Activated T-helper 1 cell treated with anti-CD3 and anti-CD28 coated beads, Interleukin-12 subunit alpha, Interleukin-12 subunit beta, Interleukin-2, Interleukin-4 antibody, amounts not matched to agents 30 ng/mL and 10 ng/mL and 1 ng/mL, durations not matched to agents 14 hours and 24 hours and 36 hours (primary cell): ENCODE measurements around the gene CALY. TPM values are rescaled to one million over a fixed set of nuclear protein-coding genes. Genes with fewer than 3 reads are reported as not detected.

Experiments used
- DNase-seq: peaks from one replicate; pipeline ENCODE4 v3.0.0; 2021; ENCODE audit warnings: low spot score
- H3K27ac Mint-ChIP-seq: one replicate; pipeline ENCODE4 v1.8.0; 2021; ENCODE audit warnings: mild to moderate bottlenecking, mixed read lengths
- H3K27me3 Mint-ChIP-seq: one replicate; pipeline ENCODE4 v1.8.0; 2022; ENCODE audit warnings: mild to moderate bottlenecking, moderate library complexity, mixed read lengths; ENCODE audit not compliant: insufficient read depth
- H3K36me3 Mint-ChIP-seq: one replicate; pipeline ENCODE4 v1.8.0; 2021; ENCODE audit warnings: low read depth, mixed read lengths
- H3K4me1 Mint-ChIP-seq: one replicate; pipeline ENCODE4 v1.8.0; 2021; ENCODE audit warnings: low read depth, mixed read lengths
- H3K4me3 Mint-ChIP-seq: one replicate; pipeline ENCODE4 v1.8.0; 2021; ENCODE audit warnings: mild to moderate bottlenecking, moderate library complexity, mixed read lengths
- H3K9me3 Mint-ChIP-seq: one replicate; pipeline ENCODE4 v1.8.0; 2021; ENCODE audit warnings: mixed read lengths
- intact Hi-C: fragments of 100-400 bp; cut with micrococcal nuclease; formaldehyde crosslinking; loops from one replicate; pipeline ENCODE4 v1.15.1; 2024
- total RNA-seq: library from RNA; stranded (reverse); gene quantifications from 2 replicates; pipeline ENCODE4 v1.2.3, GENCODE V29; 2022

CALY gene
- total RNA-seq, 1 donor from 2014 or later, result not detected

GRCh38 chr10:133293810-133294119 lies 42.9 kb downstream of the CALY start:
- intact Hi-C loops, result no loop called here
- no peaks in the 10 kb centered on the region for H3K9me3 Mint-ChIP-seq
- no peak for DNase-seq
- H3K36me3 Mint-ChIP-seq, result peaks cover 30% of the 10 kb centered on the region
- H3K27me3 Mint-ChIP-seq, result no peaks in the 10 kb centered on the region
- no peak overlapping the region for H3K27ac Mint-ChIP-seq
- H3K4me1 Mint-ChIP-seq, result no peaks in the 10 kb centered on the region
- no peak overlapping the region for H3K4me3 Mint-ChIP-seq

- peaks cover 29% of the 10 kb centered on the region for H3K36me3 Mint-ChIP-seq
- no peak for DNase-seq
- H3K27me3 Mint-ChIP-seq, result no peaks in the 10 kb centered on the region
- no peaks in the 10 kb centered on the region for H3K4me1 Mint-ChIP-seq
- H3K9me3 Mint-ChIP-seq, result no peaks in the 10 kb centered on the region
- intact Hi-C loops, result no loop called here
- H3K4me3 Mint-ChIP-seq, result no peak overlapping the region
- no peak overlapping the region for H3K27ac Mint-ChIP-seq
Observed at GRCh38 chr10:133292919-133293809, 43.5 kb downstream of the CALY start.

DNA sequence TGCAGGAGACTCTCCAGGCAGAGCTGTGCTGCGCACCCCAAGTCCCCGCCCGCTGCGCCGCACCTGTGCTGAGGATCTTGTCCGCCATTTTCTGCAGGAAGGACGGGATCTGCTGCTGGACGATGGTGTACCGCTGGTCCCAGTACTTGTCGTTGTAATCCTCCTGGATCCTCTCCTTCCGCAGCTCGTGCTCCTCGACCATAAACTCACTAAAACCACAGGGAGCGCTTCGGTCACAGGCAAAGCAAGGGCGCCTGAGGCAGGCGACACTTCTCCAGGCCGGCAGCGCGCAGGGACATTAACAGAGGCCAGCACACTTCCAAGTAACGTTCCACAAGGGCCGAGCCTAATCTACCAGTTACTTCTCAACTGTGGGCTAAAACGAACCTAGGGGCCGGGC lies 46.9 kb downstream of the CALY start:
- Mint-ChIP-seq H3K9me3 (no peaks in the 10 kb centered on the region), H3K4me1 (no peaks in the 10 kb centered on the region), H3K27me3 (no peaks in the 10 kb centered on the region), H3K27ac (no peak overlapping the region), H3K36me3 (peaks cover 45% of the 10 kb centered on the region), H3K4me3 (no peak overlapping the region)
- DNase-seq, result no peak
- intact Hi-C loops, result no loop called here

DNA sequence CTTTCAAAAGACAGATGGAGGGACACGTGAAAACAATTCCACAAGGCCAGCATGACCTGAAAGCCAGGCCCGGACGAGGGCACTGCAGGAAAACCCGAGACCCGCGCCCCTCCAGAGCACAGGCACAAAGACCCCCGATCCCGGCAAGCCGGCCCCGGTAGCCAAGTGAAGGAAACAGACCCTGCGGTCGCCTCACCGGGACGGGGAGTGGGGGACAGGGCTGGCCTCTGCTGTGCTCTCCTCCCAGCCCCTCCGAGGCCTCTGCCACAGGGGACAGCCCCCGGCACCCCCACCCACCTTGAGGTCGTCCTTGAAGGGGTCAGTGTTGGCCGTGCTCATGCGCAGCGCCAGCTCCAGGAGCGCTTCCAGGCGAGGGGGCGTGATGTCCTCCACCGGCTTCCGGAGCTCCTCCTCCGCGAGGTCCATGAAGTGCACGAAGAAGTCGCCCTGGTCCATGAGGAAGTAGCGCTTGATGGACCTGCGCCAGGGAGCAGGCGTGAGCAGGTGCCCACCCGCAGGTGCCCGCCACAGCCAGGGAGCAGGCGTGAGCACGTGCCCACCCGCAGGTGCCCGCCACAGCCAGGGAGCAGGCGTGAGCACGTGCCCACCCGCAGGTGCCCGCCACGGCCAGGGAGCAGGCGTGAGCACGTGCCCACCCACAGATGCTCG lies 48.7 kb downstream of the CALY start:
- no peak overlapping the region for H3K4me3 Mint-ChIP-seq
- H3K27me3 Mint-ChIP-seq, result no peaks in the 10 kb centered on the region
- H3K4me1 Mint-ChIP-seq, result no peaks in the 10 kb centered on the region
- intact Hi-C loops, result no loop called here
- H3K36me3 Mint-ChIP-seq, result peaks cover 46% of the 10 kb centered on the region
- H3K9me3 Mint-ChIP-seq, result no peaks in the 10 kb centered on the region
- DNase-seq, result no peak
- no peak overlapping the region for H3K27ac Mint-ChIP-seq

GRCh38 chr10:133286366-133286765 lies 50.3 kb downstream of the CALY start:
- no peak for DNase-seq
- Mint-ChIP-seq H3K4me3 (no peak overlapping the region), H3K4me1 (no peaks in the 10 kb centered on the region), H3K36me3 (peaks cover 46% of the 10 kb centered on the region), H3K27me3 (no peaks in the 10 kb centered on the region), H3K27ac (no peak overlapping the region), H3K9me3 (no peaks in the 10 kb centered on the region)
- intact Hi-C loops, result no loop called here

- H3K4me1 Mint-ChIP-seq, result no peaks in the 10 kb centered on the region
- peaks cover 41% of the 10 kb centered on the region for H3K36me3 Mint-ChIP-seq
- no peak overlapping the region for H3K27ac Mint-ChIP-seq
- DNase-seq, result no peak
- intact Hi-C loops, result no loop called here
- no peak overlapping the region for H3K4me3 Mint-ChIP-seq
- no peaks in the 10 kb centered on the region for H3K9me3 Mint-ChIP-seq
- H3K27me3 Mint-ChIP-seq, result no peaks in the 10 kb centered on the region
Observed at GRCh38 chr10:133285217-133285616, 51.5 kb downstream of the CALY start.

- no peaks in the 10 kb centered on the region for H3K4me1 Mint-ChIP-seq
- no peak for DNase-seq
- H3K36me3 Mint-ChIP-seq, result peaks cover 41% of the 10 kb centered on the region
- intact Hi-C loops, result no loop called here
- no peak overlapping the region for H3K27ac Mint-ChIP-seq
- no peaks in the 10 kb centered on the region for H3K9me3 Mint-ChIP-seq
- H3K27me3 Mint-ChIP-seq, result no peaks in the 10 kb centered on the region
- no peak overlapping the region for H3K4me3 Mint-ChIP-seq
Observed at GRCh38 chr10:133283931-133284330, 52.8 kb downstream of the CALY start.

DNA sequence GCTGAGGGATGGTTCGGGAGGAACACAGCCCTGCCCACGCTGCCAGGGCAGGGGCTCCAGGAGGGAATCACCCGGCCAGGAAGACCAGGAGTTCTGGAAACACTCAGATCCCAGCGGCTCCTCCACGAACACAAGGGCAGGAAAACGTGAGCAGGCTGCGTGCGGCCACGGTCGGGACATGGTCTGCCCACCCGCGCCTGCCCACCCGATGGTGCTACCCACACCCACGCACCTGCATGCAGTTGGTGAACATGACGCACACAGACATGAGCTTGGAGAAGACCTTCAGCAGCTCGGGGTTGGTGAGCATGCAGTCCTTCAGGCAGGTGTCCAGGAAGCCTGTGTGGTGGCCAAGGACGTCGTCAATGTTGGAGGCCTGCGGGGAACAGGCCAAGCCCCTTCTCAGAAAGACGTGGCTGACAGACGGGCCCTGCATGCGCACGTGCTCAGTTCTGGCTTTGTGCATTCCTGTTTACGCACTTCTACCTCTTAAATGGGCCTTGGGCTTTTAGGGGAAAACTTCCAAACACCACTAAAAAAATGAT lies 53.8 kb downstream of the CALY start:
- no peak overlapping the region for H3K27ac Mint-ChIP-seq
- peaks cover 10% of the 10 kb centered on the region for H3K4me1 Mint-ChIP-seq
- H3K4me3 Mint-ChIP-seq, result no peak overlapping the region
- intact Hi-C loops, result no loop called here
- DNase-seq, result no peak
- H3K27me3 Mint-ChIP-seq, result no peaks in the 10 kb centered on the region
- peaks cover 44% of the 10 kb centered on the region for H3K36me3 Mint-ChIP-seq
- H3K9me3 Mint-ChIP-seq, result no peaks in the 10 kb centered on the region

DNA sequence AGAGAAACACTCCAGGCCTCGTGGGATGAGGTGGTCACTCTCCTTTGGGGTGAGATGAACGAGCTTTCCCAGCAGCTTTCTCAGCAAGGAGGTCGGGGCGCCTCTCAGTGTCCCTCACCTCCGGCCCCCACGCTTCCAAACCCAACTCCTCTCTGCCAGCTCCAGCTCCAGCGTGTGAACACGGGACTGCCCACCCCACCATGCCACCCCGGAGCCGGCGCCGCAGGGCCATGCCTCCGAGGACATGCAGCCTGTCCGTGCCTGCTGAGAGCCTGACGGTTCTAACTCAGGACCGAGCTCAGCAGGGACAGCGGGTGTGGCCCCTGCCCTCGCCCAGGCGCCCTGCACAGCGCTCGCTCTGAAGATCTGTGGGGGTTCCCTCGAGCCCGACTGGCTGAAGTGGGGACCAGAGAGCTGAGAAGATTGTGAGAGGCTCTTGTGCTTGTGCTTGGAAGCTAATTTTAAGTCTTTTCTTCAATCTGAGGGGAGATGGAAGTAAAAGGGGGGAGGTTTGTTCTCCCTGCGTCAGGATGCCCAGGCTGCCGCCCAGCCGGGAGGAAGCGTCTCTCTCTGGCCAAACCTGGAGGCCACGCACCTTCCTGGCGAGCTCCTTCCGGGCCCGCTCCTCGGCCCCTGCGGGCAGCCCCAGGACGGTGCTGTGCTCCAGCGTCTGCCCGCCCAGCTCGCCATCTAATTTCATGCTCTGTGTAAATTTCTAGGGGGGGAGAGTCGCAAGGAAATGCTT lies 54.9 kb downstream of the CALY start:
- no peak overlapping the region for H3K27ac Mint-ChIP-seq
- H3K36me3 Mint-ChIP-seq, result peaks cover 37% of the 10 kb centered on the region
- H3K9me3 Mint-ChIP-seq, result no peaks in the 10 kb centered on the region
- H3K4me3 Mint-ChIP-seq, result no peak overlapping the region
- intact Hi-C loops, result no loop called here
- peaks cover 14% of the 10 kb centered on the region for H3K4me1 Mint-ChIP-seq
- H3K27me3 Mint-ChIP-seq, result no peaks in the 10 kb centered on the region
- no peak for DNase-seq

GRCh38 chr10:133281084-133281483 lies 55.6 kb downstream of the CALY start:
- Mint-ChIP-seq H3K36me3 (peaks cover 30% of the 10 kb centered on the region), H3K27ac (no peak overlapping the region), H3K4me3 (no peak overlapping the region), H3K4me1 (peaks cover 14% of the 10 kb centered on the region), H3K9me3 (no peaks in the 10 kb centered on the region), H3K27me3 (no peaks in the 10 kb centered on the region)
- intact Hi-C loops, result no loop called here
- DNase-seq, result no peak

GRCh38 chr10:133280391-133281059 lies 56.2 kb downstream of the CALY start:
- Mint-ChIP-seq H3K27ac (no peak overlapping the region), H3K27me3 (no peaks in the 10 kb centered on the region), H3K4me1 (peaks cover 14% of the 10 kb centered on the region), H3K4me3 (no peak overlapping the region), H3K36me3 (peaks cover 24% of the 10 kb centered on the region), H3K9me3 (no peaks in the 10 kb centered on the region)
- no peak for DNase-seq
- intact Hi-C loops, result no loop called here

DNA sequence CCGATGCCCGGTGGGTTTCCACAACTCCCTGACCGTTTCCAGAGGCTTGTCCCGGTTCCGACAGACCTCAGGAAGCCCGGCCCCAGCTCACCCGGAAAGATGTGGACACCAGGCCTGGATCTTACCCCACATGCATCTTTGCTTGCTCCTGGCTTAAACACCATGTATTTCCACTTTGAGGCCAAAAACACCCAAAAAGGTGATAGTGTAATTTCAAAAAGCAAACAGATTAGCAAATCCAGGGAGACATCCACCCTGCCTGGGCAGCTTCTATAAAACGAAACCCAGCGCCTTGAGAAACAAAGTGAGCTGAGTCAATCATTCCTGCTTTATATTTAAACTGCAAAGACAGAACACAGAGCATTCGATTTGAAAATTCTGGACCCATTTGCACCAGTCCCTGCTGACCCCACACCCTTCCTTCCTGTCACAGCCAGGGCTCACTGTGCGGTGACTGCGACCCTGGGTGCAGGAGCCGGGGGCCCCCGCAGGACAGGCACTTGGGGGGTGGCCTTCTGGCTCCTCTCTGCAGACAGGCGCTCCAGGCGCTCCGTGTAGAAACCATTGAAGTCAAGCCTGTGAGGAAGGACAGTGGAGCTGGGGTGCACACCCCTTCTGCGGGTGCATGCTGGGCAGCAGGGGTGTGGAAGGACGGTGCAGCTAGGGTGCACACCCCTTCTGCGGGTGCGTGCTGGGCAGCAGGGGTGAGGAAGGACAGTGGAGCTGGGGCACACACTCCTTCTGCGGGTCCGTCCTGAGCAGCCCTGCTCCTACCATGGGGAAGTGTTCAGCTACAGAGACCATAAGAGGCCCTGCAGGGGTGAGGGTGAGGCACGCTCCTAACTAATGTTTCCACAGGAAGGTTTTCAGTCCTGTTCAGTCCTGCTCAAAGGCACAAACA lies 57.1 kb downstream of the CALY start:
- H3K4me1 Mint-ChIP-seq, result peaks cover 14% of the 10 kb centered on the region
- H3K27ac Mint-ChIP-seq, result no peak overlapping the region
- H3K27me3 Mint-ChIP-seq, result no peaks in the 10 kb centered on the region
- H3K9me3 Mint-ChIP-seq, result no peaks in the 10 kb centered on the region
- no peak overlapping the region for H3K4me3 Mint-ChIP-seq
- no peak for DNase-seq
- peaks cover 20% of the 10 kb centered on the region for H3K36me3 Mint-ChIP-seq
- intact Hi-C loops, result loop anchor here (10.0 kb wide), 2 partner anchors 975 to 1375 kb away; partner anchors contain the start of genes PPP2R2D and STK32C
